Testis (tissue), 2 donors: ENCODE results near the gene IGFBP1.

Experiments
- POLR2A ChIP-seq: fragments of 450-650 bp; IDR thresholded peaks from one replicate; pipeline ENCODE4 v1.6.1; 2017; ENCODE audit warnings: antibody characterized with exemption, mild to moderate bottlenecking, moderate library complexity
- TF ChIP-seq, protein P1 (sequence below), 3 experiments: fragments of 450-650 bp in 2 of 3; fragments of 200-600 bp in 1 of 3; sonication (generic) in 1 of 3; IDR thresholded peaks; one replicate each; pipeline ENCODE4 v1.5.1; 2016 to 2019; ENCODE audit warnings: antibody characterized with exemption in 3 of 3, mild to moderate bottlenecking in 2 of 3, moderate library complexity in 1 of 3

DNA sequence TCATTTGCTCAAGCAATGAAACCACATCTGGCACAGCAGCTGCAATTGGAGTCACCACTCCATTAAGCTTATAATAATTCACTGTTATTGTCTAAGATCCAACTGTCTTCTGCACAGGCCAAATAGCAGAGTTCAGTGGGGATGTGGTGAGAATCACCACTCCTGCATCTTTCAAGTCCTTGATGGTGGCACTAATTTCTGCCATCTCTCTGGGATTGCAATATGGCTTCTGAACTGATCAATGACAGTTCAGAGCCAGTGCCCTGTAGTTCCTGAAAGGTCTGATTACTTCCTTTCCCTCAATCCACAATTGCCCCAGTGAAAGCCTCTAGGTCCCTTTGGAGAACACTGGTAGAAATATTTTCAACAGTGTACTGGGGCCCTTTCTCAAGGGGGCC lies 6.4 kb downstream of the IGFBP1 start:
- TF ChIP-seq, protein P1, sequence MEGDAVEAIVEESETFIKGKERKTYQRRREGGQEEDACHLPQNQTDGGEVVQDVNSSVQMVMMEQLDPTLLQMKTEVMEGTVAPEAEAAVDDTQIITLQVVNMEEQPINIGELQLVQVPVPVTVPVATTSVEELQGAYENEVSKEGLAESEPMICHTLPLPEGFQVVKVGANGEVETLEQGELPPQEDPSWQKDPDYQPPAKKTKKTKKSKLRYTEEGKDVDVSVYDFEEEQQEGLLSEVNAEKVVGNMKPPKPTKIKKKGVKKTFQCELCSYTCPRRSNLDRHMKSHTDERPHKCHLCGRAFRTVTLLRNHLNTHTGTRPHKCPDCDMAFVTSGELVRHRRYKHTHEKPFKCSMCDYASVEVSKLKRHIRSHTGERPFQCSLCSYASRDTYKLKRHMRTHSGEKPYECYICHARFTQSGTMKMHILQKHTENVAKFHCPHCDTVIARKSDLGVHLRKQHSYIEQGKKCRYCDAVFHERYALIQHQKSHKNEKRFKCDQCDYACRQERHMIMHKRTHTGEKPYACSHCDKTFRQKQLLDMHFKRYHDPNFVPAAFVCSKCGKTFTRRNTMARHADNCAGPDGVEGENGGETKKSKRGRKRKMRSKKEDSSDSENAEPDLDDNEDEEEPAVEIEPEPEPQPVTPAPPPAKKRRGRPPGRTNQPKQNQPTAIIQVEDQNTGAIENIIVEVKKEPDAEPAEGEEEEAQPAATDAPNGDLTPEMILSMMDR (IDR thresholded peaks at IDR 0.05) = no peak
- no peak for TF ChIP-seq POLR2A
